Stimulated activated CD4-positive, alpha-beta T cell treated with anti-CD3 and anti-CD28 coated beads, Interleukin-1b, Interleukin-23, amount 100 ng/mL, for 24 hours (primary cell): ENCODE results near the gene PIK3R5.
"Not testable (repeated sequence)": the region's sequence is repeated elsewhere in the genome, so short reads cannot be mapped to it uniquely, and the experiment has no call there.

Source experiments
- DNase-seq, 4 experiments: peaks; one replicate each; pipeline ENCODE4 v3.0.0-alpha.2; 2020; ENCODE audit warnings: low read depth in 4 of 4, low spot score in 1 of 4

The PIK3R5 gene

GRCh38 chr17:8985054-8985701 is 19.7 kb upstream of the PIK3R5 start:
- no peak for DNase-seq

DNA sequence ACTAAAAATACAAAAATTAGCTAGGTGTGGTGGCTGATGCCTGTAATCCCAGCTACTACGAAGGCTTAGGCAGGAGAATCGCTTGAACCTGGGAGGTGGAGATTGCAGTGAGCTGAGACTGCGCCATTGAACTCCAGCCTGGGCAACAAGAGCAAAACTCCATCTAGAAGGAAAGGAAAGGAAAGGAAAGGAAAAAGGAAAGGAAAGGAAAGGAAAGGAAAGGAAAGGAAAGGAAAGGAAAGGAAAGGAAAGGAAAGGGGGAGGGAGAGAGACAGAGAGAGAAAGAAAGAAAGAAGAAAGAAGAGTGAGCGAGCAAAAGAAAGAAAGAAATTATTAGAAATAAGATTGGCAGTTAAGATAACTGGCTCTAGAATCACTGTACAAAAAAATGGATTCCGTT is 18.7 kb upstream of the PIK3R5 start:
- DNase-seq: not testable (repeated sequence)

GRCh38 chr17:8981443-8981842 is 15.9 kb upstream of the PIK3R5 start:
- no peak for DNase-seq

DNA sequence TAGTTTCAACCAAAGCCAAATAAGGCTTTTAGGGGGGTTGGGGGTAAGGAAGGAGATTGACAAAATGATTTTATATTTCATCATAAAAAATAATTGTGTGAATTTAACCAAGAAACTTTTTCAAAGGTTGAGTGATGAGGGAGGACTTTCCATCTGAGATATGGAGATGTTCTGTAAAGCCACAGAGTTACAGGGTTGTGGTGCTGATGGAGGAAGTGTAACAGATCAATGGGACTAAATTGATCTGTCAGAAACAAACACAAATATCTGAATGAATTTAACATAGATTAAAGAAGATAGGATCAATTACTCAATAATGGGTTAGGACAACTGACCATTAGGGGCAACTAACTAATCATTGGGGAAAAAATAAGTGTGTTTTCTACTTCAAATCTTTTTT is 14.2 kb upstream of the PIK3R5 start:
- no peak for DNase-seq

GRCh38 chr17:8976638-8977037 is 11.1 kb upstream of the PIK3R5 start:
- no peak for DNase-seq

DNA sequence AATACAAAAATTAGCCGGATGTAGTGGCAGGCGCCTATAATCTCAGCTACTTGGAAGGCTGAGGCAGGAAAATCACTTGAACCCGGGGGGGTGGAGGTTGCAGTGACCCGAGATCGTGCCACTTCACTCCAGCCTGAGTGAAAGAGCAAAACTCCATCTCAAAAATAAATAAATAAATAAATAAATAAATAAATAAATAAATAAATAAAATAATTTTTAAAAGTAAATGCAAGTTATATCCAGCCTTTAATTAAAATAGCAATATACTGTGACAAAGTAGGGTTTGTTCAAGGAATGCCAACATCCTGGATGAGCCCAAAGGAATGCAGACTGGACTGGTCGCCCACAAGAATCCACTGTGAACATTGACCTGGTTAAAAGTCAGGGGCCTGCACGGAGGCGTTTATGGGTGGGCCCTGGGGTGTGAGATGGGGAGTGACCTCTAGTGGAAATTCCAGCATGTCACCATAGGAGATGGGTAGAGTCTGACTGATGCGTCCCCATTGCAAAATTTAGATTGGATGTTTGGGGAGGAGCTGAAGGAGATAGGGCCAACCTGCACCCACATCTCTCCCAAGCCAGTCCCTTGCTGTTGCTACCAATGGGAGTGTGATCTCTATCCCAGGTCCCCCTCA is 9.7 kb upstream of the PIK3R5 start:
- no peak for DNase-seq

- DNase-seq: no peak
Observed at GRCh38 chr17:8969901-8970300, 4.4 kb upstream of the PIK3R5 start.

GRCh38 chr17:8968503-8968902 is 3.0 kb upstream of the PIK3R5 start:
- DNase-seq: no peak

- no peak for DNase-seq
Observed at GRCh38 chr17:8967861-8968260, 2.4 kb upstream of the PIK3R5 start.

GRCh38 chr17:8966926-8967325 is 1.4 kb upstream of the PIK3R5 start:
- DNase-seq: no peak

DNA sequence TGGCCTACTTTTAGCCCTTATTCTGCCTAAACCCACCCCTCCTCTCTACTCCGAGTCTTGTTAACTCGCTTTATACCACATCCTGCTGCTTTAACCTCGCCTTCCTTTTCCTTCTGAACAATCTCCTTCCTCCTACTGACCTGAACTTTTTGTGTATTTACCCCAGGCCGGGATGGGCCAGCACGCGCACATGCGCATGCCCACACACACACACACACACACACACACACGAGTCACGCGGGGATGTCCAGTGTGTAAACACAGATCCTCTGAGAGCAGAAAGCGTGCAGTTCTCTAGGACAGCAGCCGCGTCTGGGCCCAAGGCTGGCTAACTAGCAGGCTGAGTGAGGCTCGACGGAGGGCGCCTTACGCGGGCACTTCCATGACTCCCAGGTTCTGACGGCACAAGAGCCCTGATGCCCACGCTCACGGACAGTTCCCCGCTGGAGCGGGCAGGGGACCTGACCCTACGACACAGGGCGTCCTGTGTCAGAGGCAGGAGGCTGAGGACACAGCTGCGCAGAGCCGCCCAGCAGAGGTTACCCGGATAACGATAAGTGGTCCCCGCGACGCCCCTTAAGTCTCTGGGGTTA is 610 bp downstream of the PIK3R5 start:
- DNase-seq: peak in 1 of 4 experiments; percentile 22

- DNase-seq: no peak
Observed at GRCh38 chr17:8963647-8964258, 1.8 kb downstream of the PIK3R5 start.

DNA sequence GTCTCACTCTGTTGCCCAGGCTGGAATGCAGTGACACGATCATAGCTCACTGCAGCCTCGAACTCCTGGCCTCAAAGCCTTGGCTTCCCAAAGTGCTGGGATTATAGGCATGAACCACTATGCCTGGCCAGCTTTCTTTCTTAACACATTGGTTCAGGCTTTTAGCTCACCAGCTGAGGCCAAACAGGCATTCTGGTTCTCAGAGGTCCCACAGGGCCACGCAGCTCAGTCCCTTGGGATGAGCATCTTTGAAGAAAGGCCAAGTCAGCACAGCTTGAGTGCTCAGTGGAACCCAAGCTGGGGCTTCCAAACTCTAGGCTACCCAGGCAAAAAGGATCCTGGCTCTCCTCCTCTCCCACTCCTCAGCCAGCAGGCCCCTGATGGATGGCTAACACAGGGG is 2.5 kb downstream of the PIK3R5 start:
- no peak for DNase-seq

DNA sequence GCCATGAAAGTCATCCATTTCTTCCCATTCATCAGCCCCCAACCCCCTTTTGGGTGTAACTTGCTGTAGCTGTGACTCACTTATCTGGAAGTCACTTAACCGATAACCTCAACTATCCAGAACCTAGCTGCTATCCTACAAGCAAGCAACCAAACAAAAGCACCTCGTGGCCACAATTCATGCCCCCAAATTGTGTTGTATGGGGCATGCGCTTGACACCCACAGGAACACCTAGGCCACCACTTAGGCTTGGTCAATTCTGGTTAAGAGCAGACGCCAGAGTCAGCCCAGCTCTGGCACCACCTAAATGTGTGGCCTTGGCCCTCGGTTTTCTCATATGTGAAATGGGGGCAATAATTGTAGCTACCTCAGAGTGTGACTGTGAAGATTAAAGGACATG is 3.7 kb downstream of the PIK3R5 start:
- DNase-seq: no peak

- no peak for DNase-seq
Observed at GRCh38 chr17:8960325-8961140, 5.0 kb downstream of the PIK3R5 start.

DNA sequence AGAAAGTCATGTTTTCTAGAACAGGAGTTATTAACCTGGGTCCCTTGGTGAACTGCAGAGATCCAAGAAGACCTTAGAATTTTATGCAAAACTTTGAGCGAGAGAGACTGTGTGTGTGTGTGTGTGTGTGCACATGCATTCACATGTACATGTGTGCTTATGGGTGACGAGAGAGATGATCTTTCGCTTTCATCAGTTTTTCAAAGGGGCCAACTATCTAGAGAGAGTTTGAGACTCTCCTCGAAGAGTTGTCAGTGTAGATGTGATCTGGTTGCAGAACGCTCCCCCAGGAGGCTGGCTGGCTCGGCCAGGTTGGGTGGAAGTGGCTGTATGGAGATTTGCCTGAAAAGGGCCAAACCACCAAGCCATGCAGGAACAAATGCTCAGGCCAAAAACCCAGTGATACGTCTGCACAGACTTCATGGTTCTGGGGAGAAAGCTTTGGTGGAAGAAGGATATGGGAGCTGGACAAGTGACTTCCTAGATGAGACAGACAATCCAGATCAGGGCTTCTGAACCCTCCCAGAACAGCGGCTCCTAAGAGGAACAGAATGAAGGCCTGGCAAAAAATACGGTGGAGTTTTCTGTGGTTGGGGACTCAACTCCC is 6.1 kb downstream of the PIK3R5 start:
- DNase-seq: no peak

DNA sequence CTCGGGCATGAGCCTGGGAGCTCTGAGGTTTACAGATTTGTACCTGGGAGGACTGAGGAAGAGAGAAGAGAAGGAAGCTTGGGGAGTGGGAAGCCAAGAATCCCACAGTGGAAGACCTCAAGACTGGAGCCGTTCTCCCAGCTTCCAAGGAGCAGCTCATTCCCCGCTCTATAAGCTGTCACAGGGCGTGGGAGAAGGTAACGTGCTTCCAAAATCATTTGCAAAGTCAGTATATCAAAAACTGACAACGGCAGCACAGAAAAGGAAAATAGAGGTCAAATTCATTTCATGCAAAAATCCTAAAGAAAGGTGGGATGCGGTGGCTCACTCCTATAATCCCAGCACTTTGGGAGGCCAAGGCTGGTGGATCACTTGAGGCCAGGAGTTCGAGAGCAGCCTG is 7.8 kb downstream of the PIK3R5 start:
- DNase-seq: no peak

DNA sequence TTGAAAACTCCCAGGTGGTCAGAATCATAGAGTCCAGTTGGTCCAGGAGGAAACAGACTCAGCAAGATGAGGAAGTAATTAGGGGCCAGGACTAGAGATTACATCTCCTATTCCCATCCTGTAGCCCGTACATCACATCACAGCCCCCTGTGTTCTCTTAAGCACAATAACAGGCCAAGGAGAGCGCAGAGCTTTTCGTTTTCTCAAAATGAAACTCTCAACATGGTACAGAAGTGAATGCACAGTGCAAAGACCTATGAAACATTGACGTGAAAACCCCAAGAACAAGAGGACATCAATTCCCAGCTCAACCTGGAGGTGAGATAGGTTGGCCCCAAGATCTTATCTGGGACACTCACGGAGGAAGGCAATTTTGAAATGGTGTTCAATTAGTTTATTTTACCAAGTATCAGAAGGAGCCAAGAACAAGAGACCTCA is 9.0 kb downstream of the PIK3R5 start:
- no peak for DNase-seq

DNA sequence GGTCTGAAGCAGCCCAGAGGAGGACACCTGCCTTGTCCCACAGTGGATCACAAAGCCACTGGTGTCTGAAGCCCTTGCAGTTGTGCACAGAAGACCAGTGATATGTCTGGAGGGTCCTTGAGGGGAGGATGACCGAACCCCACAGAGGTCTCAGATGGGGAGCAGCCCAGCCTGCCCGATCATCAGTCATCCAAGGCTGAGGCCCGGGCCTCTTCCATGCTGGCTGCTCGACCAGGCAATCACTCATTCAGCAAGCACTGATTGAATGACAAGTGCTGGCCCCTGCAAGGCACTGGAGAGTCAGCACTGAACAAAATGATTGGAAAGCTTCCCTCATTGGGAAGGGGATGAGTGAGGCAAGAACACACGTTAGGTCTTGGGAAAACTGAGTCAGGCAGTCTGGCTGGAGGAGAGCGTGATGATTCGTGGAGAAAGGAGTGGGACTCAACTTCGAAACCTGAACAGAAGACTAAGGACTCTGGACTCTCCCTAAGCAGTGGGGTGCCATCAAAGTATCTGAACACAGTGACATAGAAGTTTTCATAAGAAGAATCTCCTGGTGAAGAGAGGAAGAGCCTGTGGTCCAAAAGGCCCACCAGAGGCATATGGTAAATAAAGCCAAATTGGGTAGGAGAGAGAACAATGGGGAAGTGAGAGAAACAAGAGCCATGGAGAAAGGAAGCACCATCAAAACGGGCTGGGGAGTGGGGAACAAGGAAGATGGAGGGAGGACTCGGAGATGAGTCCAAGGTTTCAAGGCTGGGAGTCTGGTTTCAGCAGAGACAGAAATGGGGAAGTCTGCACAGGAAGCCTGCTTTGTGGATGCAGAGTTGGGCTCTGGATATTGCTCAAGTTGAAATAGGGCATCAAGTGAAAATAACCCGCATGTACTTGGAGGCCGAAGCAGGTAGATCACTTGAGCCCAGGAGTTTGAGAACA is 10.2 kb downstream of the PIK3R5 start:
- DNase-seq: no peak

- no peak for DNase-seq
Observed at GRCh38 chr17:8954339-8954738, 11.2 kb downstream of the PIK3R5 start.
